ENCODE data around the gene FLNC.

Gene FLNC

DNA sequence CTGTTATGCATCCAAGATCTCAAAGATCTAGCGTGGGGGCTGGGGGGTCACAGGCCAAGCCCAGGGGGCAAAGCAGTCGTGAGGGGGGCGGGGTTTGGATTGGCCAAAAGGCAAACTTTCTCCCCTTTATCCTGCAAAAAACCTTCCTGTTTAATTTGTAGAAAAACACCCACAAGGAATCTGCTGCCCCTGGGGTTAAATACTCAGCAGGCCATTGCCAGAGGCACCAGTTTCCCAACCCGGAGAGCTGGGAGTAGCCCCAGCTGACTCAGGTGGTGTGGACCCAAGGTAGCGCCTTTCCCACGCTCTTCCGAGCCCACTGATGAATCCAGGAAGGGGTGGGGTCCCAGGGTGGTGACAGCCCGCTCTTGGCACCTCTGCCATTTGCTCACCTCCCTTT lies 58.9 kb downstream of the FLNC start:
- no peaks in the 10 kb centered on the region for H3K9me3 ChIP-seq
- H3K4me1 ChIP-seq = no peaks in the 10 kb centered on the region
- TF ChIP-seq, protein P1, sequence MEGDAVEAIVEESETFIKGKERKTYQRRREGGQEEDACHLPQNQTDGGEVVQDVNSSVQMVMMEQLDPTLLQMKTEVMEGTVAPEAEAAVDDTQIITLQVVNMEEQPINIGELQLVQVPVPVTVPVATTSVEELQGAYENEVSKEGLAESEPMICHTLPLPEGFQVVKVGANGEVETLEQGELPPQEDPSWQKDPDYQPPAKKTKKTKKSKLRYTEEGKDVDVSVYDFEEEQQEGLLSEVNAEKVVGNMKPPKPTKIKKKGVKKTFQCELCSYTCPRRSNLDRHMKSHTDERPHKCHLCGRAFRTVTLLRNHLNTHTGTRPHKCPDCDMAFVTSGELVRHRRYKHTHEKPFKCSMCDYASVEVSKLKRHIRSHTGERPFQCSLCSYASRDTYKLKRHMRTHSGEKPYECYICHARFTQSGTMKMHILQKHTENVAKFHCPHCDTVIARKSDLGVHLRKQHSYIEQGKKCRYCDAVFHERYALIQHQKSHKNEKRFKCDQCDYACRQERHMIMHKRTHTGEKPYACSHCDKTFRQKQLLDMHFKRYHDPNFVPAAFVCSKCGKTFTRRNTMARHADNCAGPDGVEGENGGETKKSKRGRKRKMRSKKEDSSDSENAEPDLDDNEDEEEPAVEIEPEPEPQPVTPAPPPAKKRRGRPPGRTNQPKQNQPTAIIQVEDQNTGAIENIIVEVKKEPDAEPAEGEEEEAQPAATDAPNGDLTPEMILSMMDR (IDR thresholded peaks at IDR 0.05; ENCODE audit: low read depth, low read length) = no peak
- H3K4me3 ChIP-seq (ENCODE audit: low read depth, low read length) = no peak overlapping the region
- peak; percentile 10 for DNase-seq
- H3K36me3 ChIP-seq = no peaks in the 10 kb centered on the region
- H3K27me3 ChIP-seq = peaks cover 4% of the 10 kb centered on the region; the same call in 1 of the 2 replicates

- TF ChIP-seq, protein P1 (IDR thresholded peaks at IDR 0.05; ENCODE audit: low read depth, low read length) = no peak
- DNase-seq = peak; percentile 29
- H3K4me1 ChIP-seq = no peaks in the 10 kb centered on the region
- peaks cover 4% of the 10 kb centered on the region; the same call in 1 of the 2 replicates for H3K27me3 ChIP-seq
- no peak overlapping the region for H3K4me3 ChIP-seq (ENCODE audit: low read depth, low read length)
- H3K9me3 ChIP-seq = no peaks in the 10 kb centered on the region
- no peaks in the 10 kb centered on the region for H3K36me3 ChIP-seq
These were observed 60.3 kb downstream of the FLNC start for GRCh38 chr7:128890306-128891109.

GRCh38 chr7:128891110-128891941 lies 61.1 kb downstream of the FLNC start:
- DNase-seq = peak; percentile 17
- no peak overlapping the region for H3K4me3 ChIP-seq (ENCODE audit: low read depth, low read length)
- peaks cover 4% of the 10 kb centered on the region; the same call in 1 of the 2 replicates for H3K27me3 ChIP-seq
- no peaks in the 10 kb centered on the region for H3K9me3 ChIP-seq
- TF ChIP-seq, protein P1 (IDR thresholded peaks at IDR 0.05; ENCODE audit: low read depth, low read length) = no peak
- H3K36me3 ChIP-seq = no peaks in the 10 kb centered on the region
- no peaks in the 10 kb centered on the region for H3K4me1 ChIP-seq

- peak; percentile 6 for DNase-seq
- Histone ChIP-seq H3K4me3 (ENCODE audit: low read depth, low read length) (no peak overlapping the region), H3K27me3 (peaks cover 4% of the 10 kb centered on the region; the same call in 1 of the 2 replicates), H3K9me3 (no peaks in the 10 kb centered on the region), H3K4me1 (no peaks in the 10 kb centered on the region), H3K36me3 (no peaks in the 10 kb centered on the region)
- TF ChIP-seq, protein P1 (IDR thresholded peaks at IDR 0.05; ENCODE audit: low read depth, low read length) = no peak
These were observed 61.7 kb downstream of the FLNC start for GRCh38 chr7:128891942-128892269.

DNA sequence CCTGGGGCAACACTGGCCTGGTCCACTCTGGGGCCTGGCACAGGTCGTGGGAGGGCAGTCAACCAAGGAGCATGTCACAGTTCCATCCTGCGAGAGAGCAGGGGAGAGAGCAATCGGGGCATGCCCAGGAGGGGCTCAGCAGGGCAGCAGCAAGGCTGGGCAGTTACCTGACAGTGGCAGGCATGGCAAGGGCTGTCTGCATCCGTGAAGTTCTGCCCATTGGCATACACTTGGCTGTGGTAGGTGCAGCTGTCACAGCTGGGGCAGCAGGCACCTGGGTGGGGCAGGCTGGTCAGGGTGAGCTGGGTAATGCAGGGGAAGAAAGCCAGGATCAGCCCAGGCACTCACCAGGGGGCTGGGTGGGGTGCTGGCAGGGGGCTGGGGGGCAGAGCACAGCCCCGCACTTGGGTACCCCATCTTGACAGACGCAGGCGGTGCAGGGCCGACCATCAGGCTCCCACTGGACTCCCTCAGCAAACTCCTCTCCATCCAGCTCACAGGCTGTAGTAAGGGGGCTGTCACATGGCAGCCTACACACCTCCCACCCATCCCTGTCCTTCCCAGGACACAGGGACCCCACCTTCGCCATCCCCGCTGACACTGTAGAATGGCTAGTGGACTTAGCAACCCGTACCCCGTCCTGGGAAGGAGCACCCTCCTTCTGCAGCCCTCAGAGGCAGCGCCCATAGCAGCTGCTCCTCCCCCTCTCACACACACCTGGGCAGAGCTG lies 62.5 kb downstream of the FLNC start:
- no peak overlapping the region for H3K4me3 ChIP-seq (ENCODE audit: low read depth, low read length)
- TF ChIP-seq, protein P1 (IDR thresholded peaks at IDR 0.05; ENCODE audit: low read depth, low read length) = no peak
- H3K27me3 ChIP-seq = peaks cover 4% of the 10 kb centered on the region; the same call in 1 of the 2 replicates
- H3K36me3 ChIP-seq = no peaks in the 10 kb centered on the region
- peak; percentile 6 for DNase-seq
- H3K9me3 ChIP-seq = no peaks in the 10 kb centered on the region
- no peaks in the 10 kb centered on the region for H3K4me1 ChIP-seq
